Upper lobe of left lung (tissue), 6 donors: ENCODE results near the gene OSTN. TPM values are rescaled to one million over a fixed set of nuclear protein-coding genes. Genes with fewer than 3 reads are reported as not detected.
A peak's percentile ranks its signal among the peaks of the same experiment; 100 is the strongest.
"Not testable (repeated sequence)": the region's sequence is repeated elsewhere in the genome, so short reads cannot be mapped to it uniquely, and the experiment has no call there.

ENCODE experiments used
- ATAC-seq, 2 donors: fragments of 200-7000 bp; cut with Tn5 transposase; one replicate each; pipeline ENCODE4 v1.9.1; 2022; ENCODE audit warnings: mild to moderate bottlenecking in 2 of 2, moderate library complexity in 2 of 2; ENCODE audit not compliant: low FRiP score in 2 of 2
- DNase-seq, 2 donors: peaks; one replicate each; pipeline ENCODE4 v3.0.0-alpha.2; 2019 to 2020
- H3K27ac ChIP-seq, 4 donors: fragments of 200-600 bp; sonication (generic); one replicate each; pipeline ENCODE4 v1.5.1; 2016 to 2019
- H3K27me3 ChIP-seq, 4 donors: fragments of 200-600 bp; sonication (generic); one replicate each; pipeline ENCODE4 v1.5.1; 2017 to 2019
- H3K36me3 ChIP-seq, 4 donors: fragments of 200-600 bp; sonication (generic); one replicate each; pipeline ENCODE4 v1.5.1; 2016 to 2019
- H3K4me1 ChIP-seq, 4 donors: fragments of 200-600 bp; sonication (generic); one replicate each; pipeline ENCODE4 v1.5.1; 2018 to 2019
- H3K4me3 ChIP-seq, 4 donors: fragments of 200-600 bp; sonication (generic); one replicate each; pipeline ENCODE4 v1.5.1; 2017 to 2019; ENCODE audit warnings: mild to moderate bottlenecking in 2 of 4, moderate library complexity in 1 of 4
- H3K9me3 ChIP-seq, 4 donors: fragments of 200-600 bp; sonication (generic); one replicate each; pipeline ENCODE4 v1.5.1; 2018 to 2019
- CTCF ChIP-seq, 6 experiments: fragments of 450-650 bp in 4 of 6; fragments of 200-600 bp in 2 of 6; sonication (generic) in 2 of 6; IDR thresholded peaks; one replicate each; pipeline ENCODE4 v1.5.1; 2016 to 2019; ENCODE audit warnings: antibody characterized with exemption in 6 of 6
- EP300 ChIP-seq, 4 donors: sonication (generic); formaldehyde crosslinking; IDR thresholded peaks; one replicate each; pipeline ENCODE4 v1.5.1; 2017; ENCODE audit warnings: antibody characterized with exemption in 4 of 4, control low read depth in 2 of 4
- POLR2A ChIP-seq, 4 donors: fragments of 450-650 bp; IDR thresholded peaks; one replicate each; pipeline ENCODE4 v1.5.1; 2016 to 2017; ENCODE audit warnings: antibody characterized with exemption in 4 of 4, mild to moderate bottlenecking in 2 of 4
- POLR2AphosphoS5 ChIP-seq, 2 donors: sonication (generic); formaldehyde crosslinking; IDR thresholded peaks; one replicate each; pipeline ENCODE4 v1.5.1; 2017; ENCODE audit warnings: antibody characterized with exemption in 2 of 2
- WGBS, 2 donors: methylation state at CpG; one replicate each; pipeline ENCODE4 v1.1.5; 2017 to 2018; 5-methylcytosine and 5-hydroxymethylcytosine counted together
- total RNA-seq, 6 donors: library from RNA; depleted of rRNA in 4 of 6; stranded (reverse); fragments of >200 nt in 4 of 6; gene quantifications; one replicate each; pipeline versions ENCODE4 v1.1.0 to v1.2.1, GENCODE V29; 2016 to 2021
- donor health status: DM: no; HTN: no; CAD: no; lungs with moderate emphysema.
- donor health status: DM: no; HTN: yes; CAD: no; lungs with severe emphysema.

The OSTN gene
- total RNA-seq, 6 donors from 2014 or later, result not detected

DNA sequence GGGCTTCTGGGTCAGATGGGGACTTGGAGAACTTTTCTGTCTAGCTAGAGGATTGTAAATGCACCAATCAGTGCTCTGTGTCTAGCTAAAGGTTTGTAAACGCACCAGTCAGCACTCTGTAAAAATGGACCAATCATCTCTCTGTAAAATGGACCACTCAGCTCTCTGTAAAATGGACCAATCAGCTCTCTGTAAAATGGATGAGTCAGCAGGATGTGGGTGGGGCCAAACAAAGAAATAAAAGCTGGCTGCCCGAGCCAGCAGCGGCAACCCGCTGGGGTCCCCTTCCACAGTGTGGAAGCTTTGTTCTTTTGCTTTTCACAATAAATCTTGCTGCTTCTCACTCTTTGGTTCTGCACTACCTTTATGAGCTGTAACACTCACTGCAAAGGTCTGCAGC, 6.8 kb upstream of the OSTN start:
- not testable (repeated sequence) for ATAC-seq, H3K27ac ChIP-seq, H3K4me1 ChIP-seq, H3K4me3 ChIP-seq, H3K36me3 ChIP-seq, H3K27me3 ChIP-seq, H3K9me3 ChIP-seq
- DNase-seq, result peak in 1 of 2 donors; percentile 16
- 97% methylated on average over 3 to 4 of the region's 4 CpGs for WGBS, 2 donors

DNA sequence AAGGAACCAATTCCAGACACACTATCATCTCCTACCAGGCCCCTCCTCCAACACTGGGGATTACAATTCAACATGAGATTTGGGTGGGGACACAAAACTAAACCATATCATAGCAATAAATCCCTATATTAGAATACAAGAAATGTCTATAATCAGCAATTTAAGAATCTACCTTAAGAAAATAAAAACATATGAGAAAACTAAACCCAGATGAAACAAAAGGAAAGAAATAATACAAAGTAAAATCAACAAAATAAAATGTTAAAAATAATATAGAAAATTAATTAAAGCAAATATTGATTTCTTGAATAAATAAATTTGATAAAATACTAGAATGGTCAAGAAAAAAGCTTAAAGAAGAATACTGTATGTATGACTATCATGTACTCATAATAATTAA, 6.1 kb upstream of the OSTN start:
- TF ChIP-seq EP300 (IDR thresholded peaks at IDR 0.05) (no peak), POLR2AphosphoS5 (IDR thresholded peaks at IDR 0.05) (no peak)
- H3K27ac ChIP-seq, result no peak overlapping the region

DNA sequence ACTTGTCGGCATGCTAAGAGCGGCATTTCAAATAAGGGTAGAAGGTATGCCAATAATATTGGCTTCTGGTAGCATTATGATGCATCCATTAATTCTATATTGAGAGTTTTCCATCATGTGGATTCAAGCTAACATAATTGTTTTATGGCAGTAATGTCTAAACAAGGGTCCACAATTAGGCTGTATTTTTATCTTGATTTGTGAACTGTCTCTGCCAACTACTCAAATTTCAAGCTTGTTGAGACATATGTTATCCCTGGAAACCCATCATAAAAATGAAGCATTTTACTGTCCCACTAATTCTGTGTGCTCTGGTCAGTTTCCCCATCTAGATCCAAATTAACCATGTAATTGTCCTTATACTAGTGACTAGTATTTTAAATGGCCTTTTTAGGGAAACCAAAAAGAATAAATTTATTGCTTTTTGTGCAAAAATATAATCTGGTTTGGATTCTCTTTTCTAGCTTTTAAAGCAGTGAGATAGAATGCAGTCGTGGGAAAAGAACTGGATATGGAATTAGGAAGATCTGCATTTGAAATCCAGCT, 1.2 kb upstream of the OSTN start:
- H3K36me3 ChIP-seq, result no peaks in the 10 kb centered on the region
- no peak for DNase-seq
- no peak for ATAC-seq

More for the DNA sequence above, 6.1 kb upstream of the OSTN start:
- no peaks in the 10 kb centered on the region for H3K4me1 ChIP-seq
- H3K4me3 ChIP-seq, result no peak overlapping the region
- no peaks in the 10 kb centered on the region for H3K9me3 ChIP-seq
- DNase-seq, result no peak
- no peaks in the 10 kb centered on the region for H3K36me3 ChIP-seq
- no peaks in the 10 kb centered on the region for H3K27me3 ChIP-seq
- ATAC-seq, result no peak

GRCh38 chr3:191198480-191198879, 561 bp upstream of the OSTN start:
- no peaks in the 10 kb centered on the region for H3K27me3 ChIP-seq
- no peaks in the 10 kb centered on the region for H3K36me3 ChIP-seq
- WGBS, 2 donors, result 57 to 62% methylated on average over 5 of the region's 5 CpGs
- ATAC-seq (no peak), DNase-seq (no peak)
- TF ChIP-seq POLR2AphosphoS5 (IDR thresholded peaks at IDR 0.05), result no peak
- no peak overlapping the region for H3K4me3 ChIP-seq
- H3K9me3 ChIP-seq, result no peaks in the 10 kb centered on the region
- no peak overlapping the region for H3K27ac ChIP-seq
- no peaks in the 10 kb centered on the region for H3K4me1 ChIP-seq

More for the DNA sequence above, 1.2 kb upstream of the OSTN start:
- no peaks in the 10 kb centered on the region for H3K9me3 ChIP-seq
- no peaks in the 10 kb centered on the region for H3K4me1 ChIP-seq
- no peak overlapping the region for H3K4me3 ChIP-seq
- no peak overlapping the region for H3K27ac ChIP-seq
- no peaks in the 10 kb centered on the region for H3K27me3 ChIP-seq
- no peak for TF ChIP-seq CTCF (IDR thresholded peaks at IDR 0.05)
- 72 to 78% methylated on average over 3 of the region's 3 CpGs for WGBS, 2 donors

DNA sequence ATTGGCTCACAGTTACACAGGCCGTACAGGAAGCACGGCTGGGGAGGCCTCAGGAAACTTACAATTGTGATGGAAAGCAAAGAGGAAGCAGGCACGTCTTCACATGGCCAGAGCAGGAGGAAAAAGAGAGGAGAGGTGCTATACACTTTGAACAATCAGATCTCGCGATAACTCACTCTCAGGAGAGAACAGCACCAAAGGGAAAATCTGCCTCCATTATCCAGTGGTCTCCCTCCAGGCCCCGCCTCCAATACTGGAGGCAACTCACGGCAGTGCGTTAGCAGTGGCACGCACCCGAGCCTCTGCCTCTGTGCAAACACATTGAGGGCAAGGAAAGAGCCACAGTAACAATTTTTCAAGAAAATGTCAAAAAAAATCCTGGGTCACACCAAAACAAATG, 11.0 kb downstream of the OSTN start:
- ATAC-seq (no peak), DNase-seq (no peak)
- no peaks in the 10 kb centered on the region for H3K4me1 ChIP-seq
- no peaks in the 10 kb centered on the region for H3K36me3 ChIP-seq
- WGBS, 2 donors, result 90% methylated on average over 10 of the region's 10 CpGs
- no peak overlapping the region for H3K4me3 ChIP-seq
- H3K9me3 ChIP-seq, result no peaks in the 10 kb centered on the region
- no peaks in the 10 kb centered on the region for H3K27me3 ChIP-seq
- H3K27ac ChIP-seq, result no peak overlapping the region
- no peak for TF ChIP-seq CTCF (IDR thresholded peaks at IDR 0.05)

DNA sequence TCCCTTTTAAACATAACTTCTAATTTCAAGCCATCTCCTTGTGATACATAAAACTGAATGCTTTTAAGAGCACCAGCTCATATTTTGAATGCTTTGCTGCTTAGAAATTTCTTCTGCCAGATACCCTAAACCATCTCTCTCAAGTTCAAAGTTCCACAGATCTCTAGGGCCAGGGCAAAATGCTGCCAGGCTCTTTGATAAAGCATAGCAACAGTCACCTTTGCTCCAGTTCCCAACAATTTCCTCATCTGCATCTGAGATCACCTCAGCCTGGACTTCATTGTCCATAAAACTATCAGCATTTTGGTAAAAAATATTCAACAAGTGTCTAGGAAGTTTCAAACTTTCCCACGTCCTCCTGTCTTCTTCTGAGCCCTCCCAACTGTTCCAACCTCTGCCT, 17.5 kb downstream of the OSTN start:
- Histone ChIP-seq H3K27ac (no peak overlapping the region), H3K27me3 (no peaks in the 10 kb centered on the region), H3K9me3 (no peaks in the 10 kb centered on the region), H3K4me1 (no peaks in the 10 kb centered on the region), H3K36me3 (no peaks in the 10 kb centered on the region), H3K4me3 (no peak overlapping the region)
- 69 to 85% methylated on average over 1 of the region's 1 CpG for WGBS, 2 donors
- TF ChIP-seq EP300 (IDR thresholded peaks at IDR 0.05) (no peak), CTCF (IDR thresholded peaks at IDR 0.05) (no peak), POLR2A (IDR thresholded peaks at IDR 0.05) (no peak), POLR2AphosphoS5 (IDR thresholded peaks at IDR 0.05) (no peak)
- ATAC-seq (no peak), DNase-seq (no peak)
